GM19025 (cell line): ENCODE data around the gene FANK1.
"Not testable (repeated sequence)": the region's sequence is repeated elsewhere in the genome, so short reads cannot be mapped to it uniquely, and the experiment has no call there.

Experiments used
- ATAC-seq: cut with Tn5 transposase; IDR thresholded peaks from one replicate; pipeline ENCODE4 v1.9.1; 2021; ENCODE audit warnings: mild to moderate bottlenecking, low read depth, moderate library complexity; ENCODE audit not compliant: unreplicated experiment

FANK1 gene

DNA sequence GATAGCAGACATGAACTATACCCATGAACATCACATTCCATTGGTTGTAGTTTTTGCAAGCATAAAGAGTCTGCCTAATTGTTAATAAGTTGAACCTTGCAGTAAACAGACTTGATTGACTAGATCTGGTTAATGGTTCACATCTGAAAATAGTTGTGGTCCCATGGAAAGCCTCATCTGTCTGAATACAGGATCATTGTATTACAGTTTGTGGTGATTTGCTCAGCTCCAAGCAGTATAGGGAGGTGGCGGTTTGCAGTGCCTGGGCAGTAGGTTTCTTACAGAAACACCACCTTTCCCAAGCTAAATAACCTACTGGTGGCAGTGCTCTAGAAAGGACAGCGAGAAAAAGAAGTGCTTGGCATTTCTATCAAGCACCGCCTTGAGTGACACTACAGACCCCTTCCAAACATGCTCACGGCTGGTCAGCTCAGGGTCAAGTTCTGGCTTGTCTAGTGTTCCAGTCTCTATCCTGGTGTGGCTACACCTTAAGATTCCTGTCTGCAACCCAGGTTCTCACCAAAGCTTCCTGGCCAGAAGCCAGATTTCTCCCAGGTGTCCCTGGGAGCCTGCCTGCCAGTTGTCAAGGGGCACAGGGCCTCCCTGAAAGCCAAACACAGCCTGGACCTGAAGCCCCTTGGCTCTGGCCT is 119.9 kb downstream of the FANK1 start:
- ATAC-seq, result no peak

DNA sequence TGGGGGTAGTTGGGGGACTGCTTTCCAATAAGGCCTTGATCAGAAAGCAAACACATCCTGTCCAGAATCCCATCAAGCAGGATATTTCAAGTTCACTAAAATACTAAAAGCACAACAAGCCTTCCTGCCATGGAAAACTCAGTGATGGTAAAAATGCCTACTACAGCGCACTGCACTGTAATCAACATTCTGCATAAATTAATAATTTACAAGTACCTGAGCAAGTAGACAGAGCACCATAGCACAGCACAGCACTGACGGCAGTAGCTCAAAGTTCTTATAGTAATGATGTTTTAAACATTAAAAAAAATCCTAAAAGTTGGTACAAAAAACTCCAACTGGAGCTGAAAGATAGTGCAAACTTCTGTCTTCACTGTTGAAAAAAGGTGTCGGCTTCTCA is 120.5 kb downstream of the FANK1 start:
- ATAC-seq, result no peak

DNA sequence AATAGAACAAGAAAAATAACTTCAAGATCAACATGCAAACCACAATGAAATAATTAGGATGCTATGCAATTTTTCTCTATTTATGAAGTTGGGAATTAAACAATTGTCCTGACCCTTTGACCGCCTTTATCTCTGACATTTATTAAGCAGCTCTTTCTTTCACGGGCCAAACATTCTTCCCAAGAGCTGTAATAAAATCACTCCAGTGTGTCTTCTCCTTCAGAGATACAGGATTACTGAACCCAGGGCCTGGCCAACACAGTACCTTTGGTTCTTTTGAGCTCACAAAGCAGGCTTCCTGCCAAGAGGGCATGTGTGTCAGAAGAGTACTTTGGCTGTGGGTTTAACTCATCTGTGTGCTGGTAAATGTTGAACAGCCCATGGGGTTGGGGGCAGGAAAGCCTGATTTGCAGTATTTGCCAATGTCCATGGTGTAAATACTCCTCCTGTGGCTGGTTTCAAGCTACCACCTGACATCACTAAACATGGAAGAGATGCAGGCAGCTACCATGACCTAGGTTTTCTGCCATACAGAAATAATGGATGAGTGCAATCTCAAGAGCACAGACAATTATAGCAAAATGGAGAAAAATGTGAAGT is 121.7 kb downstream of the FANK1 start:
- no peak for ATAC-seq

DNA sequence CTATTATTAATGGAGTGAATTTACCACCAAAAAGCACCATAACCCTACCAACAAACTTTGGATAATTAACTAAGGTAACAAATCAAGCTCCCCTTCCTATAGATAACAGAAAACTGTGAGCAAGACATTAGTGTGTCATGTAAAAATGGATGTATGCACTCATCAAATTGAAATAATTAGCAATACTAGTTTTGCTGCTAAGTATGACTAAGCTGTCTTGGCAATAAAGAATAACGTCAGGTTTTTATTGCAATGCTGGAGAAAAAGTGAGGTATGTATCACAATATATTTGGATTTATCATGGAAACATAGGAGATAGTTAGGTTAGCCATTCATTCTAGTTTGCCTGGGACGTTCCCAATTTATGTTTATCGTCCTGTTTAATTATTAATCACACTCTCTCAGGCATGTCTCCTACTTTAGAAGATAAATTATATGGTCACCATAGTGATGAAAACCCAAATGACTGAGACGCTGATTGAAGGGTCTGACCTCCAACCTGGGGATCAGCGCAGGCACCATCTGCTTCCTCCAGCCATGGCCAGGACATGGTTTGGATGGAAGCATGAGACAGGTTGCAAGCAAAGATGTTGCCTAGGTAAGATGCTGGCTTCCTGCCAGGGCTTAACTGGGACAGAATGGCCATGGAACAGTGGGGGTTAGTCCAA is 125.6 kb downstream of the FANK1 start:
- no peak for ATAC-seq

DNA sequence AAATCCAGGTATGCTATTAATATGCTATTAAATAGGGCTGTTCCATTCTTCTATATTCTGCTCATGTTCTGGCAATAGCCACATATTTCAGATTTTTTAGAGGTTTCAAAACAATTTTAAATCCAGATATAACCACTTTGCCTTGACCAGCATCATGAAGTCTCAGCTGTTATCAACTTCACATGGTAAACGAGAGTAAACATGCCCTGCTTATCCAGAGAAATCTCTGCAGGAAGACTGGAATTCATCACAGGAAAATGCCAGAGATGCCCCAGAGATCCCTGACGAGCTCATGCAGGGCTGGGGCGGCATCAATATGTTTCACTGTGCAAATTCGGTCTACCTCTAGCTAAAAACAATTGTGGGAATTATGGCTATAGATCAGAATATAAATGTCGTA is 126.5 kb downstream of the FANK1 start:
- ATAC-seq, result no peak

DNA sequence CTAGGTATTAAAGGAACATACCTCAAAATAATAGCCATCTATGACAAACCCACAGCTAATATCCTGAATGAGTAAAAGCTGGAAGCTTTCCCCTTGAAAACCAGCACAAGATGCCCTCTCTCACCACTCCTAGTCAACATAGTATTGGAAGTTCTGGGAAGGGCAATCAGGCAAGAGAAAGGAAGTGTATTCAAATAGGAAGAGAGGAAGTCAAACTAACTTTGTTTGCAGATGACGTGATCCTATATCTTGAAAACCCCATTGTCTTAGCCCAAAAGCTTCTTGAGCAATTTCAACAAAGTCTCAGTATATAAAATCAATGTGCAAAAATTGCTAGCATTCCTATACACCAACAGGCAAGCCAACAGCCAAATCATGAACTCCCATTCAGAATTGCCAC is 131.3 kb downstream of the FANK1 start:
- no peak for ATAC-seq

DNA sequence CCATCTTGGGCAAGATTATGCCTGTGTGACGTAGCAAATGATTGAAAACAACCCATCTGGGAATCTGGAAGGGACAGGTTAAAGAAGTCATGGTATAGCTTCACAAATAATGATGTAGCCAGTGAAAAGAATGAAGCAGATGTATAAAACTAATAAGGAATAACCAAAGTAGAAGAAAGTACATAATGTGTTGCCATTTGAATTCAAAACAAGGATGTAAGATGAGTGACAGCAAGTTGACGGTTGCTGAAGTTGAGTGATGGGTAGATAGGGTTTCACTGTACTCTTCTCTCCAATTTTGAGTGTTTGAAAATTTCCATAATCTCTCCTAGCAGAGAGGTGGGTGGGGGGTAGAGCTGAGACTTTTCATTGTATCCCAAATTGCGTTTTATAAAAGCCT is 133.6 kb downstream of the FANK1 start:
- no peak for ATAC-seq

DNA sequence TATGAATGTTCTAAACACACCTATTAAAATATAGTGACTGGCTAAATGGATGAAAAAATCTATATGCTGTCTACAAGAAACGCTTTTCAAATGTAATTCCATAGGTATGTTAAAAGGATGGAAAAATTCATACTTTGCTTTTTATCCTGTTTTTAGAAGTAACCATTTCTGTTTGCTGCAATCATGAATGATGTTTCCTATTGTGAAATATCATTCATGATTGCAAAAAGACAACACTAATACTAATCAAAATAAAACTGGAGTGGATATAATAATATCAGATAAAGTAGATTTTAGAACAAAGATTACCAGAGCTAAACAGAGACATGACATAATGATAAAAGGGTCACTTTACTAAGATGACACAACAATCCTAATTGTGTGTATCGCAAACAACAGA is 138.2 kb downstream of the FANK1 start:
- ATAC-seq, result no peak

DNA sequence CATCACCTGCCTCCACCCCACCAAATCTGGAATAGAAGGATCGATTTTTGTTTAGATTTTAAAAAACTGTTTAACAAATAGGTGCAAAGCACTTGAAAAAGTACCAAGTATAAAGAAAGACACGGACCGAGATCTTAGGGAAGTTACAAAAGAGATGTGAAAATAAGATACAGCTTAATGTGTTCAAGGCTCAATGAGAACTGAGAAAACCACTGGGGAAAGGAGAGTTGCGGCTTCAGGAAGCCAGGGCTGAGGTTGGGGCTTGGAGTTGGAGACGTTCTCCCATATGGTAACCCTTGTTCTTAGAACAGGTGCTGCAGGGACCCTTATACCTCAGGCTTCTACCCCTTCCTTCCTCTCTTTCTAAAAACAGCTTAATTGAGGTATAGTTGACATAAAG is 140.2 kb downstream of the FANK1 start:
- no peak for ATAC-seq

DNA sequence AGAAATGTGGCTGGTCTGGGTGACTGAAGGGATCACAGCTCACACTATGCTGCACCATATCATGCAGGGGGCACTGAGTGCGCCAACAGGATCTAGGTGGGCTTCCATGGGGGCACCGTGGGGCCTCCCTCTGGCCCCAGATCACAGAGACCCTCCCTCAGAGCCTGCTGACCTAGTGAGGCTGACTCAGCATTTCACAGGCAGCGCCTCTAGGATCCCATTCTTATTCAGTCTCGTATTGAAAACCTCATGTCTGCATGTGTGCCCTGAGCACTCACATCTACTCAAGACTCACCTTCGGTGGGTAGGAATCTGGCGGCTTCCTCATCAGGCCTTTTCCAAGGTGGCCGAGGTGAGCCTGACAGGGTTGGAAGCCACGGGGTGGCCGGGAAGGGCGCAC is 141.6 kb downstream of the FANK1 start:
- ATAC-seq, result no peak

DNA sequence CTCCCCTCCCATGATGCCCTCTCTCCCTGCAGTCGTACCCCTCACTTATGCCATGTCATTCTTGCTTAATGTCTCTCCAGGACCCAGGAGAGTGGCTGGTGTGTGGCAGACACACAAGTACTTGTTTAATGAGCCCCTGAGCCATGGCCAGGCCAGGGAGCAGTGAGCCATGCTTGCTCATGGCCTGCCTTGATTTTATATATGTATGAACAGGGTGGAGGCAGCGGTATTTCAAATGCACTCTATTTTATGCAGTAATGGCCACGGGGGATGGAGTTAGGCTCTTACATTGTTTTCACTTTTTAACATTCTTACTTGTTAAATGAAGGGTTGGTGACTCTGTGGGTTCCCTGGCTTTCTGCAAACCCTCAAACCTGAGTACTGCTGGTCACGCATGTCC is 144.8 kb downstream of the FANK1 start:
- no peak for ATAC-seq

DNA sequence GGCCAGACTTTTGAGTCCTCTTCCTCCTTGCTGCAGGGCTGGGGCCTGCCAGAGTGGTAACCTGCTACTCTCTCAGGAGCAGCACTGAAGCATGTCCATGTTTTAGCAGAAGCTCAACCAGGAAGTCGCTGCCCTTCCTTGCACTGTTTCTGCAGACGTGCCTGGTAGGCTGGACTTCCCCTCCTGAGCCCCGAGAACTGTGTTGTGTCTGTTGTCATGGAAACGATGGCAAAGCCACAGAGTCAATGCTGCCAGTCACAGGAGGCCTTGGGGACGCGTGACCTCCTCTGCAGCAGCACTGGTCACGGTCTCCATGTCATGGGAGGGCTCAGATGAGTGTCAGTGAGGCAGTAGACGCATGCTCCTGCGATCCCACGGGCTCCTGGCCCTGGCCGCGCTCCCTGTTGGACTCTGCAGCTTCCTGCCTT is 145.5 kb downstream of the FANK1 start:
- peak; percentile 100 for ATAC-seq

DNA sequence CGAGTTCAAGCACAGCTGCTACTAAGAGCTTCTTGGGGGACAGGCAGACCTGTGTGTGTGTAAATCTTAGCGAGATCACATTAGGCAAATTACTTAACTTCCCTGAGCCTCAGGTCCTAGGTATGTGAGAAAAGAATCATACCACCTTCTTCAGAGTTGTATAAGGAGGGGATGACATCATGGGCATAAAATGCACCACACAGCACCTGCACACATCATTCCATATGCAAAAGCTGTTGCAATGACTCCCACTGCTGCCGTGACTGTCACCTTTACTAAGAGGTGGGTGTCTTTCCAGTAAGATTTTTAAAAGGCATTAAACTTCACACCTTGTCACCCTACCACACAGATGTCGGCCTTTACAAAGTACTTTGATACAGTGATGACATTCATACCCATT is 146.0 kb downstream of the FANK1 start:
- no peak for ATAC-seq

DNA sequence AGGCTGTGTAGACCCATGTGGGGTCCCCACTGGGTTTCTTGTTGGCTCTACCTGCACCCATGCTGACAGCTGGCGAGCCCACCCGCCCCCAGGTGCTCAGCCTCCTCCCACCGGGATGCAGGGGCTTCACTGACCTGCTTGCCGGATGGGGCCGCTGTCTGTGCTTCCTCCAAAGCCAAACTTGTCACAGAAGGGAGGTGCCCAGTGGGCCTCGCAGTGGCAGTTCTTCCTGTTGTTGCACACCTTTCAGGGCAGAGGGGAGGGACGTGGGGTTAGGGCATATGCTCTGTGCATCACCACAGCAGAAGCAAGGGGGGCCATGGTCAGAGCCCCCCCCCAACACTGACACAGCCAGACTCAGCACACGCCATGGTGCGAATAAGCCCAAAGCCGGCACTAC is 146.5 kb downstream of the FANK1 start:
- no peak for ATAC-seq

DNA sequence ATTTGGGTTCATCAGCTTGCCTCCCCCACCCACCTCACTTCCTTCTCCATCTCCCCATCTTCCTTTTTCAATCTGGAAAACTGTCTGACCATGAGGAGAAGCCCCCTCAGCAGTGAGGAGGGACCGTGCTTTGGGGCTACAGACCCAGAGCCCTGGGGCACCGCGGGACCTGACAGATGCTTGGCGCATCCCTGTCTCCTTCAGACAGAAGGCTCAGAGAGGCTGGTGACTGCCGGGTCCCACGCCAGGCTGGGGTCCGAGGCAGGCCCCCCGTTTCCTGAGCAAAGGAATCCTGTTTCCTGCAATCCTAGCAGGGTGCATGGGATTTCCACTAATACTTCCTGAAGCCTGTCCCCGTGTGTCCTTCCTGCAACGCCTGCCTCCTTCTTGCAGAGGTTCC is 147.0 kb downstream of the FANK1 start:
- ATAC-seq, result no peak

DNA sequence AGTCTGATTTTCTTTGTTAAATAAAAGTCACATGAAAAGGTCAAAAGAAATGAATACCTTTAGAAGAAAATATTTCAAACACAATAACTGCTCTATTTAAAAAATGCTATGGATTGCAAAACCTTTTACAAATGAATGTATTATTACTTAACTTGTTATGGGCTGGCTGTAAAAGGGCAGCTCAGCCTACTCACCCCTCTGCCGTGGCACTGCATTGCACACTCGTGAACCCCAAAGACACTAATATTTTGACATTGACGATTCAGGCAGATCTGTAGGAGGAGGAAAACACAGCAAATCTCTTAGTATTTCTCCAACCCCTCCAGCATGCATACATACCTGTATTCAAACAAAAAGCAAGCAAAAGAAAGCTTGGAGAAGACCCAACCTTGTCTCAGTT is 149.5 kb downstream of the FANK1 start:
- no peak for ATAC-seq

DNA sequence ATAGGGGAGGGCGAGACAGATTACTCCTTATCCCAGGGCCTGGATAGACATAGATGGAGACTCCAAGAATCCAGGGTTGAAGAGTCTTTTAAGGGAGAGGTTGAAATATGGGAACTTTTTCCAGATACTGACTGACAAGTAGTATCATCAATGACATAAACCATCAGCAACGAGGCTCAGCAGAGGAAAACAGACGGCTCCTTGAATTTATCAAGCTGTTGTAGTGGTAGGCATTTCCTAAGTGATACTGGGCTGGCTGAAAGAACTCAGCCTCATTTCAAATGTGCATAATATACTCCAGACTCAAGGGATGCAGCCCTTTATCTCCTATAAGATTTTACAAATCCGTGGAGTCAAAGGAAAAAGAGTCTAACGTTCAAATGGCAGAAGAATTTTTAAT is 150.5 kb downstream of the FANK1 start:
- no peak for ATAC-seq

DNA sequence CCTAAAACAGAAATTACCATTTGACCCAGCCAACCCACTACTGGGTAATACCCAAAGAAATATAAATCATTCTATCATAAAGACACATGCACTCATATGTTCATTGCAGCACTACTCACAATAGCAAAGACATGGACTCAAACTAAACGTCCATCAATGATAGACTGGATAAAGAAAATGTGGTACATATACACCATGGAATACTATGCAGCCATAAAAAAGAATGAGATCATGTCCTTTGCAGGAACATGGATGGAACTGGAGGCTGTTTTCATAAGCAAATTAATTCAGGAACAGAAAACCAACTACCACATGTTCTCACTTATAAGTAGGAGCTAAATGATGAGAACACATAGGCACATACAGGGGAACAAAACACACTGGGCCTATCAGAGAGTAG is 151.4 kb downstream of the FANK1 start:
- ATAC-seq, result not testable (repeated sequence)

DNA sequence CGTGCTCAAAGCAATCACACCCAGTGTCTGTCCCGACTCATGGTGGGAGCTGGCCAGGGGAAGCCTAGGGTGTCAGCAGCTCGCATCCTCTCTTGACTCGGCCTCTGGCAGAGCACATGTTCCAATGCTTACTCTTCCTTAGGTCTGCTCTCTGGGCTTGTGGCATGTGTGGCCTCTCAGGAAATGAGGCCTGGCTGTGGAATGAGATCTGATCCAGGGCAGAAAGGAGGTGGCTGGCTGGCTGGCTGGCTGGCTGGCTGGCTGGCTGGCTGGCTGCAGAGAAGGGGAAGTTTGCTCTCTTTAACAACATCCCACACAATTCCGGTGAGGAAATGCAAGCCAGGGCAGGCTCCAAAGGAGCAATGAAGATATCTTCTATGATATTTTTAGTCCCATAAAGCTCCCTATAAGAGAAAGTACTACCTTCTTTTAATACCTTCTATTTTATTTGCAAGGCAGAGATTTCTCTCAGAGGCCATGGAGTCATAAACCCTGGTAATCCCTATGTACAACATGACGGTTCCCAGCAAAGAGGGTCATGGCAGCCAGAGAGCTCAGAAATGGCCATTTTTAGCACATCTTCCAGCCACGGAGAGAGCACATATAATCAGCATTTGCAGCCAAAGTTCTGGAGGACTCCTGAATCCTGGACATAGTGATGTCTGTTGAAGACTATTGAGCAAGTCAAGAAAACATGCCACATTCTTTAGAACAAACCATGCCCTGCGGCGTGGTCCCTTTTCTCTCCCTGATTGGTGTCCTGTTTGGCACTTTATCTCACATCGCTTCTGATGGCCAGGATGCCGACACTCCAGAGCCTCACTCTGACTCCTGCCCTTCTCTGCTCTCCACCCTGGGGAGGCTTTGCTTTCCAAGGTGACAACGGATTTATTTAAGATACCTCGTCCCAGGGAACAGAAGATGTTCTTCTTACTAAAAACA is 153.7 kb downstream of the FANK1 start:
- no peak for ATAC-seq

DNA sequence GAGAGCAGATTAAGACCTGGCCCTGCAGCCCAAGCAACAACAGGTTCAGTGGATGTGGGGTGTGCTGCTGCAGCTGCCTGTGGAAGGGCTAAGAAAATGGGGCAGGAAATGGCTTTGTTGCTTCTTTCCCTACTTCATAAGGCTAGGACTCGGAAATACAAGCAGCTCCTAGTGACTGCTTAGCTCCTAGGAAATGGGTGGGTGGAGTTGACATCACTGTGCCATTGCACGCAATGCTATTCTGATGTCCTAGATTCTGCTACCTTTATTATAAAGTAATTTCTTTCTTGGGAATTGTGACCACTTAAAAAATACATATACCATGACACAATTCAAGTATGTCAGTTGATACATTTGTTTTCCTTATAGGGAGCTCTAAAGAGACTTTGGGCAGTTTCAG is 155.8 kb downstream of the FANK1 start:
- ATAC-seq, result no peak

DNA sequence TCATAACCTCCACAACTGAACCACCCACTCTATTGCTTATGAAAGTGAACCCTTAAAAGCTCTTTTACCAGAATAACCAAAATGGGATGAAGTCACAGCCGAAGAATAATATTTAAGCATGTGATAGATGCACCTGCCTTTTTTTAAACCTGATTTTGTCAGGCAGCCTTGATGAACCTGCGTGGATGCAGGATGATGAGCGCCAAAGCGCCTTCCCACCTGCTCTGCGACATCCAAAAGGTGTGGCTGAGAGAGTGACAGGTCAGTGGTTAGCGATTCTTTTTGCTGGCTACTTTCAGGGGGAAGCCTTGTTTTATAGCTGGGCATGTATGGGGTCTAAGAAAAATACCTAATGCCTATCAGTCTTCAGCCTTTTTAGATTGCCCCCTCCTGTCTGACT is 157.8 kb downstream of the FANK1 start:
- no peak for ATAC-seq
